ENCODE measurements around the gene TRA2B. TPM values are rescaled to one million over a fixed set of nuclear protein-coding genes. Genes with fewer than 3 reads are reported as not detected.
A peak's percentile ranks its signal among the peaks of the same experiment; 100 is the strongest.

The TRA2B gene
- total and polyA plus RNA-seq, 2 of the 8 experiments (the other 6 are each of a cell fraction or from before 2014, with no cell fraction given), result 206 to 274 TPM

DNA sequence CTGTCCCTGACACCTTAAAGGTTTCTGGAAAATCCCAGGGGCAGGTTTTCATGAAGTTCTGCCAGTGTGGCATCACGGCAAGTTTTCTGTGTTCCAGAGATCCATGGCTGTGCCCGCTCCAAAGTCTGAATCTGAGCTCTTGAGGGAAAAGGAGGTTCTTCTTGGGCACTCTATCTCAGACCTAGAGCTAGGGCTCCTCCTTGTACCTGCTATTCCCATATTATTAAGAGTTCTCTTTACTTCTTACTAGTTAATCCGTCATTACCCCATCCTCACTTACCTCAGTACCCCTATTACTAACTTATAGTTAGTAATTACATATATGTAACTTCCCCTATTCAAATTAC lies 5.9 kb upstream of the TRA2B start:
- no peak for FAIRE-seq

More for the DNA sequence above, 5.9 kb upstream of the TRA2B start:
- H3K79me2 ChIP-seq (ENCODE audit: control insufficient read depth in 1 of 2, insufficient read depth in 2 of 2, low read length in 2 of 2), result no peaks in the 10 kb centered on the region
- no peak overlapping the region for H2BK12ac ChIP-seq (ENCODE audit: low read depth, low read length)
- H3K23me2 ChIP-seq (ENCODE audit: low read depth, low read length), result peaks cover 3% of the 10 kb centered on the region; the same call in 1 of the 2 replicates
- no peak overlapping the region for H3K4ac ChIP-seq (replicated peaks; ENCODE audit: insufficient read length, low read depth, low read length)
- H3K18ac ChIP-seq (ENCODE audit: extremely low read depth, low read length), result no peak overlapping the region
- peak overlapping the region; percentile 77; the same call in 1 of the 2 replicates for H2AFZ ChIP-seq (ENCODE audit: low read length)
- H4K91ac ChIP-seq (replicated peaks; ENCODE audit: insufficient read length, low read length), result no peak overlapping the region
- no peak overlapping the region for H3K9ac ChIP-seq (replicated peaks in 1 of 4; ENCODE audit: extremely low read depth in 1 of 4, low read depth in 3 of 4, low read length in 3 of 4)
- no peak overlapping the region for H2BK120ac ChIP-seq (replicated peaks; ENCODE audit: low read depth, low read length)
- H3K79me1 ChIP-seq (ENCODE audit: low read depth, low read length), result no peaks in the 10 kb centered on the region; the same call in 1 of the 2 replicates
- no peaks in the 10 kb centered on the region for H3K36me3 ChIP-seq (ENCODE audit: control insufficient read depth in 2 of 4, insufficient read depth in 4 of 4, low read length in 3 of 4)
- no peak overlapping the region for H4K8ac ChIP-seq (ENCODE audit: extremely low read depth, insufficient read depth, low read length)
- H2AK5ac ChIP-seq (ENCODE audit: low read depth, low read length), result no peak overlapping the region
- H2BK20ac ChIP-seq (ENCODE audit: low read length), result no peak overlapping the region
- H3K4me3 ChIP-seq (ENCODE audit: extremely low read depth in 1 of 4, insufficient read depth in 2 of 4, low read depth in 3 of 4, low read length in 4 of 4), result no peak overlapping the region
- 38% methylated on average over 3 of the region's 3 CpGs; no CpG with 5 or more reads in 1 of the 2 experiments for WGBS, 2 experiments (ENCODE audit: extremely low coverage in 1 of 2, insufficient coverage in 1 of 2, insufficient read length in 1 of 2, insufficient replicate concordance in 2 of 2, low coverage in 1 of 2, low lambda C conversion rate in 2 of 2, missing lambda C conversion rate in 1 of 2)
- H3K14ac ChIP-seq (ENCODE audit: insufficient read length), result no peak overlapping the region
- H2BK5ac ChIP-seq (ENCODE audit: low read depth, low read length), result no peak overlapping the region
- H3K23ac ChIP-seq (ENCODE audit: insufficient read length), result no peak overlapping the region
- H3K9me3 ChIP-seq (ENCODE audit: insufficient read depth in 2 of 2, low read depth in 1 of 2, low read length in 1 of 2), result no peaks in the 10 kb centered on the region; a peak in 1 of 4 replicates
- no peaks in the 10 kb centered on the region for H3K27me3 ChIP-seq (replicated peaks in 1 of 4; ENCODE audit: control insufficient read depth in 3 of 4, extremely low read depth in 1 of 4, insufficient read depth in 3 of 4, low read length in 3 of 4)
- ChIA-PET CTCF (ENCODE audit: partially characterized antibody) (interaction anchor here (0.6 to 4.3 kb wide), 55 partner anchors 11 to 1172 kb away, joined by 3 to 62 read pairs (median 4); no protein-coding TSS in a partner anchor), POLR2A (ENCODE audit: partially characterized antibody) (interaction anchor here (0.9 to 2.3 kb wide), 10 partner anchors 9 to 840 kb away, joined by 3 to 9 read pairs (median 4); no protein-coding TSS in a partner anchor)
- no peak for DNase-seq (ENCODE audit: low read depth in 1 of 2, low spot score in 2 of 2)
- no peak overlapping the region for H3K4me2 ChIP-seq (ENCODE audit: insufficient read depth in 1 of 2, low read depth in 2 of 2, low read length in 2 of 2)
- H2BK15ac ChIP-seq (ENCODE audit: low read length), result no peak overlapping the region
- H3K4me1 ChIP-seq (replicated peaks in 1 of 4; ENCODE audit: control insufficient read depth in 3 of 4, insufficient read depth in 4 of 4, low read length in 3 of 4), result peaks cover 0 to 2% (median 0%) of the 10 kb centered on the region in 4 experiments; a peak in 1 of 7 replicates
- H3K27ac ChIP-seq (ENCODE audit: low read depth, low read length), result no peak overlapping the region
- H4K20me1 ChIP-seq (replicated peaks in 1 of 2; ENCODE audit: control insufficient read depth in 1 of 2, insufficient read depth in 2 of 2, low read length in 2 of 2), result no peaks in the 10 kb centered on the region
- no peak overlapping the region for H3K56ac ChIP-seq (replicated peaks; ENCODE audit: insufficient read length, low read depth, low read length)
- no peak for TF ChIP-seq SP2 (IDR thresholded peaks at IDR 0.05; ENCODE audit: low read length)
- TF ChIP-seq KDM4A (IDR thresholded peaks at IDR 0.05; ENCODE audit: low read depth, low read length, severe bottlenecking), result no peak
- H4K5ac ChIP-seq (ENCODE audit: insufficient read length, low read depth, low read length), result no peak overlapping the region

Data from H1 (cell line).